ENCODE results near the gene PTPRH.

The PTPRH gene

GRCh38 chr19:55246462-55247451 is 37.5 kb upstream of the PTPRH start:
- DNase-seq (ENCODE audit: low spot score): no peak

- no peak for DNase-seq (ENCODE audit: low spot score)
These were observed 36.1 kb upstream of the PTPRH start for GRCh38 chr19:55245236-55245904.

GRCh38 chr19:55244004-55244680 is 34.8 kb upstream of the PTPRH start:
- no peak for DNase-seq (ENCODE audit: low spot score)

GRCh38 chr19:55242517-55242916 is 33.2 kb upstream of the PTPRH start:
- no peak for DNase-seq (ENCODE audit: low spot score)

DNA sequence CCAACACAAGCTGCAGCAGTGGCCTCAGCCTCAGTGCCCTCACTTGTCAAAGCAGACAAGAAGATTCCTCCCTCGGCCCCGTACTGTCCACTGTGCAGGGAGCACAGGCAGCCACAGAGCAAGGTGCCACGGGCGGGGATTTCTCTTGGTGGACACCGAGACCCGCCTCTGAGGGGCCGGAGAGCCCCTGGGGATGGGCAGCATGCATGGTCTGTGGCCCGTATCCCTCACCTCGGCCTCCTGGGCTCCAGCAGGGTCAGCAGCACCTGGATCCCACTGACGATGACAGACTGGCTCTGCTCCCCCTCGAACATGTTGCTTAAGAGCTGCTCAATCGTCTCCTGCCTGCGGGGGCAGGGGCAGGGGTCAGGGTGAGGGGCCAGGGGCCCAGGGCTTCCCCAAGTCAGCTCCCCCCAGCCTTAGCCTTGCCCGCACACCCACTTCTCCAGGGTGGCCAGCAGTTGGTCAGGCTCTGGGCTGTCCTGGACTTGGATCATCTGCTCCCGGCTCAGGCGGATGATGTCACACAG is 32.7 kb upstream of the PTPRH start:
- no peak for DNase-seq (ENCODE audit: low spot score)

DNA sequence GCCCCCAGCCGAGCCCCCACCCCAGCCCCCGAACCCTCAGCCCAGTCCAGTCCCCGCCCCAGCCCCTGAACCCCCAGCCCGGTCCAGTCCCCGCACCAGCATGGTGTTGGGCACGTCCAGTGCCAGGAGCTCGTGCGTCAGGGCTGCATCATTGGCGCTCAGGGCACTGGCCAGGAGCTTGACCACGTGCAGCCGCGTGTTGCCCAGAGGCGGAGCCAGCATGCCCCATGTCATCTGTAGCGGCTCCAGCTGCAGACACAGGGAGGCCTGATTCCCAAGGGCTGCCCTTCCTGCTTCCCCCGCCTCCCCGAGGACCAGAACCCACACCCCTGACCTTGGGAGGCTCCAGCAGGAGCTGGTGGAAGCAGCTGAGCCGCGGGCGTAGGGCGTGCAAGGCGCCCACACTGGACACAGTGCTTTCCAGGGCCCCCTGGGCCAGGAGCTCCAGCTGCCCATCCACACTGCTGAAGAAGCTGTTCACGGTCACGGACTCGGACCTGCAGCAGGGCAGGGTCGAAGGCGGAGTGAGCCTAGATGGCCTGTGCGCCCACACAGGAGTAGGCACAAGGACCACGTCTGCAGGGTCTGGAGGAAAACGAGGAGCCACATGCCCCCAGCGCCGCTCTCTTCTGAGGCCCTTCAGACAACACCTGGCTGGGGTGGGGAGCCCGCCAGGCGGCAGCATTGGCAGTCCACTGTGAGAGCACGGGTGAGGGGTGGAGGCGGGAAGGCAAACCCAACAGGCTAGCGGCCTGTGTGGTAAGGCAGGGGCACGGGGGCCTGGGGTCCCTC is 32.0 kb upstream of the PTPRH start:
- DNase-seq (ENCODE audit: low spot score): no peak

DNA sequence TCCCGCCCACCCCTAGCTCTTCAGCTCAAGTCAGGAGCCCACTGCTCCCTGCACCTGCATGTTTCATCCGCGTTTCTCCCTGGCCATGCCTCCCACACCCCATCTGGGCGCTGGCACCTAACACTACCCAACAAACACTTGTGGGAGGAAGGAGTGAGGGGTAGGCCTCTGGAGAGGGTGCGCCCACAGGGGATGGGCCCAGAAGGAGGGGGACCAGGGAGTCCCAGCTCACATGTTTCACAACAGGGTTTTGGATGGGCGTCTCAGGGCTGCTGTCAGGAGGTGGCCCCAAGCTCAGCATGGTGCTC is 31.4 kb upstream of the PTPRH start:
- no peak for DNase-seq (ENCODE audit: low spot score)

GRCh38 chr19:55239004-55239403 is 29.7 kb upstream of the PTPRH start:
- no peak for DNase-seq (ENCODE audit: low spot score)

GRCh38 chr19:55238030-55238429 is 28.7 kb upstream of the PTPRH start:
- no peak for DNase-seq (ENCODE audit: low spot score)

- no peak for DNase-seq (ENCODE audit: low spot score)
These were observed 23.7 kb upstream of the PTPRH start for GRCh38 chr19:55232986-55233385.

GRCh38 chr19:55232286-55232602 is 22.9 kb upstream of the PTPRH start:
- DNase-seq (ENCODE audit: low spot score): no peak

DNA sequence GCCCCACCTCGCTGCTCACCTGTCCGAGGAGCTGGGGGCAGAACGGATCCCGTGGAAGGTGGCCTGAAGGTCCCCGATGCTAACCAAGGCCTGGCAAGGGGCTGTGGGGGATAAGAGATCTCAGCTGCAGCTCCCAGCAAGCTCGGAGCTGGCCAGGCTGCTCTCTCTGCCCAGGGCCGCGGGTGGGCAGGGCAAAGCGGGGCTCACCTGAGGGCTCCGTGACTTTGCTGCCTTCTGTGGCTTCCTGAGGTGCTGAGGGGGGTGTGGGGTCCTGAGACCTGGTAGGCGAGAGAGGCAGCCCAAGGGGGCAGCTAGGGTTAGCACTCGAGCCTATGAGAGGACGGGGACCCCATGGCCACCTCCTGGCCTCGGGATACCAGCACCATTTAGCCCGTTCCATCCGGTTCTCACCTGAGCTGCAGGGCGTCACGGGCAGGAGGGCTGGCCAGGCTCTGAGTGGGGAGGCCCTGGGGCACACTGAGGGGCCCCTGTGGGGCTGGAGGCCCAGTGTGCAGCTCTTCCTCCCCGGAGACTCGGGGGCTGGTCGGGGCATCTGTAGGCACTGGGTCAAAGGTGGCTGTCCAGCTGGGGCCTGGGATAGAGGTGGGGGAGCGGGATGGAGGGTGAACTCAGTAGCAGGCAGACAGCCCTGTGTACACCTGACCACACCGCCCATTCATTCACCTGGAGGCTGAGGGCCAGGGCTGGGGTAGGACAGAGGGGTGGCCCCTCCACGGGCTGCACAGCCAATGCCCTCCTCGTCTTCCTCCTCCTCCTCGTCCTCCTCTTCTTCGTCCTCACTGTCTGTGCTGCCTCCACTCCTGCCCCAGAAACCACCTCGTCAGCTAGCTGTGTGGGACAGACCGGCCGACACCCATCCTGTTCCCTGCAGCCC is 22.3 kb upstream of the PTPRH start:
- no peak for DNase-seq (ENCODE audit: low spot score)

DNA sequence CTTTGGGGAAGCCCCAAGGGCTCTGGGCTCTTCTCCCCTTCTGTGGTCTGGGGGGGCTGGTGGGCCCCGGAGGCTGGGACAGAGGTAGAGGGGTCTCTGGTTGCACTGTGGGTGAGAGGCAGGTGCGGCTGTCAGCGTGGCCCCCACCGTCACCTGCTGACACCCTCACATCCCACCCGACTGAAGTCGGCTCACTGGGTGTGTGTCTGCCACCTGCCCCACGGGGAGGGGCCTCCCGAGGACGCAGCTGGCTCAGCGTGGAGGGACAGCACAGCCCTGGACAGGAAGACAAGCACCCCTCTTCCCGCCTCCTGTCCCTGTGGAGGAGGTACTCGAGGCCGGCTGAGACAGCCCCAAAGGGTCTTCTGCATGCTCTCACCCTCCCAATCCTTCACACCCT is 21.5 kb upstream of the PTPRH start:
- no peak for DNase-seq (ENCODE audit: low spot score)

- DNase-seq (ENCODE audit: low spot score): no peak
These were observed 21.0 kb upstream of the PTPRH start for GRCh38 chr19:55230329-55230728.

DNA sequence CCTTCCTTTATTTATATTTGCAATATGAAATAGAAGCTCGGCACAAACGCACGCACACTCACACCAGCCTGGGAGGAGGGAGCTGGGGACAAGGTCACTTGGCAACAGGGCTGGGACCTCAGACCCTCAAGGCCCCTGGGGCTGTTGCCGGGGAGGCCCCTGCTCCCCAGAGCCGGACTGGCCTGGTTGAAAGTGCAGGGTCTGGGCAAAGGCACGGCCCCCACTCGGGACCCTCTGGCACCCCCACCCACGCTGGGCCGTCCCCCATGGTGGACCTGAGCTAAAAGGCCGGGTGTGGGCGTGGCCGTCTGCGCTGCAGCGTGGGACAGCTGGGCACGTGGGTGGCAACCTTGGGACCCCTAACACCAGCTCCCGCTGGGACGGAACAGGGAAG is 20.5 kb upstream of the PTPRH start:
- DNase-seq (ENCODE audit: low spot score): no peak

DNA sequence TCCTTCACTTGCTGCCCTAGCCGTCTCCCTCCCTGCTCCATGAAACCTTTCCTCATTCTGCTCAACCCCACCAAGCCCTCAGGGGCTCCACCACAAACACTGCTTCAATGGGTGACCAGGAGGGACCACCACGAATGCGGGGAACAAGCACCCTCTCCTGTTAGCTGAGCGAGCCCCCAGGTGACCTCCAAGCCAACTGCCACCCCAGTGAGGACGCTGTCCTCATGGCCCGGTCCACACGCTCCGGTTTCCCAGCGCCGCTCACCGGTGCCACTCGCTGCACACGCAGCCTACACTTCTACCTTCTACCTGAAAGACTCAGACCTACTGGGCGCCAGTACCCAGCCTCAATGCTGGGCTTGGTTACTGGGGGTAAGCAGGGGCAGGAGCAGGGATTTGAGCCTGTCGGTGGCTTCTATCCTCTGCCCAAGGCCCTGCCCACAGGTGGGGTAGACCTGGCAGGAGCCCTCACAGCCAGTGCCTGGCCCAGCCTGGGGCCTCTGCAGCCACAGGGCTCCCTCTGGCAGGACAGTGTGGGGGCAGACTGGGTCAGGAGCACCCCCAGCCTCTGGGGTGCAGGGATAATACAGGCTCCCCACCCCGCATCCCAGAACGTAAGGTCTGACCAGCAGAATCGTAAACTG is 20.0 kb upstream of the PTPRH start:
- DNase-seq (ENCODE audit: low spot score): no peak

DNA sequence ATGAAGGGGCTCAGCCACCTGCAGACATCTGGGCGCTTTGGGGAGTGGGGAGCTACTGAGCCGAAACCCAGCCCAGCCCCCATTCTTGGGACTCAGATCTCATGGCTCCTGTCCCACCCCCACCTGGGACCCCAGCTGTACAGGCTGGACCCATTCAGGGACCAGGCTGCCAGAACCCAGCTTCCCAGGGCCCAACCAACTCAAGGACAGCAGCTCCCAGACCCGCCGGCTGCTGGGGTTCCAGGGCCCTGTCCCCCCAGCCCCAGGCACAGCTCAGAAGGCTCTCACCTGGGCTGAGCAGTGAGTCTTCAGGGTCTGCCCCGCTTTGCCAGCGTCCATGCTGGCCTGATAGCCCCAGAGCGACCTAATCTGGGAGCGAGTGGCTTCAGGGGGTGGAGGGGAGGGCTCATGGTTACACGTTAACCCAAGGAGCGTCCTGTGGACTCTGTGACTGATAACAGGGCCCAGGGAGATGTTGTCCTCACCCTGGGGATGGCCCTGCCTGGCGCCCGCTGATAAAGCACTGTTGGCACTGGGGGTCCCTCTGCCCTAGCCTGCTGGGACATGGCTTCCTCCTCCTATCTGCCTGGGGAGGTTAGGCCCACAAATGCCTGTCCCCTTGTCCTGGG is 19.2 kb upstream of the PTPRH start, which contains the start of gene TMEM86B:
Gene TMEM86B (minus strand): TSS at position 361 of the 629 bp plus-strand sequence. CDS start 22 bp downstream, at position 339.
- DNase-seq (ENCODE audit: low spot score): no peak

- no peak for DNase-seq (ENCODE audit: low spot score)
These were observed 18.7 kb upstream of the PTPRH start for GRCh38 chr19:55228015-55228391.

- DNase-seq (ENCODE audit: low spot score): no peak
These were observed 18.1 kb upstream of the PTPRH start for GRCh38 chr19:55227241-55228014.
